Osteocyte (in vitro differentiated cells): ENCODE data around the gene HDAC9. TPM values are rescaled to one million over a fixed set of nuclear protein-coding genes. Genes with fewer than 3 reads are reported as not detected.

Source experiments
- DNase-seq: peaks from one replicate; pipeline ENCODE4 v3.0.0; 2021; ENCODE audit warnings: mixed read lengths; ENCODE audit not compliant: unreplicated experiment; ENCODE audit errors: extremely low spot score
- H3K27ac Mint-ChIP-seq: one replicate; pipeline ENCODE4 v1.8.0; 2021; ENCODE audit warnings: mild to moderate bottlenecking, mixed read lengths; ENCODE audit not compliant: unreplicated experiment
- H3K27me3 Mint-ChIP-seq: one replicate; pipeline ENCODE4 v1.8.0; 2021; ENCODE audit warnings: mixed read lengths; ENCODE audit not compliant: unreplicated experiment
- H3K36me3 Mint-ChIP-seq: one replicate; pipeline ENCODE4 v1.8.0; 2021; ENCODE audit warnings: mixed read lengths; ENCODE audit not compliant: unreplicated experiment
- H3K4me1 Mint-ChIP-seq: one replicate; pipeline ENCODE4 v1.8.0; 2021; ENCODE audit warnings: mixed read lengths; ENCODE audit not compliant: unreplicated experiment
- H3K4me3 Mint-ChIP-seq: one replicate; pipeline ENCODE4 v1.8.0; 2021; ENCODE audit warnings: mild to moderate bottlenecking, moderate library complexity, mixed read lengths; ENCODE audit not compliant: unreplicated experiment
- H3K9me3 Mint-ChIP-seq: one replicate; pipeline ENCODE4 v1.8.0; 2021; ENCODE audit warnings: mixed read lengths; ENCODE audit not compliant: unreplicated experiment
- CTCF ChIP-seq: fragments of 200-600 bp; sonication (generic); IDR thresholded peaks from 2 replicates; pipeline ENCODE4 v1.5.0; 2021; ENCODE audit warnings: antibody characterized with exemption, mild to moderate bottlenecking, moderate library complexity
- total RNA-seq: library from RNA; stranded (reverse); gene quantifications from 2 replicates; pipeline ENCODE4 v1.2.1, GENCODE V29; 2021

Gene HDAC9
- total RNA-seq, 1 donor from 2014 or later = 0.81 TPM

GRCh38 chr7:18566205-18566604 lies 70.7 kb downstream of the HDAC9 start:
- no peak overlapping the region for H3K4me3 Mint-ChIP-seq
- H3K4me1 Mint-ChIP-seq = no peaks in the 10 kb centered on the region
- no peak for DNase-seq
- H3K27ac Mint-ChIP-seq = no peak overlapping the region
- H3K9me3 Mint-ChIP-seq = no peaks in the 10 kb centered on the region
- H3K27me3 Mint-ChIP-seq = no peaks in the 10 kb centered on the region
- H3K36me3 Mint-ChIP-seq = no peaks in the 10 kb centered on the region
- no peak for TF ChIP-seq CTCF

GRCh38 chr7:18566829-18567228 lies 71.3 kb downstream of the HDAC9 start:
- H3K27me3 Mint-ChIP-seq = no peaks in the 10 kb centered on the region
- H3K27ac Mint-ChIP-seq = no peak overlapping the region
- no peak overlapping the region for H3K4me3 Mint-ChIP-seq
- H3K9me3 Mint-ChIP-seq = no peaks in the 10 kb centered on the region
- no peaks in the 10 kb centered on the region for H3K4me1 Mint-ChIP-seq
- no peak for TF ChIP-seq CTCF
- no peak for DNase-seq
- no peaks in the 10 kb centered on the region for H3K36me3 Mint-ChIP-seq

GRCh38 chr7:18570441-18570840 lies 74.9 kb downstream of the HDAC9 start:
- Mint-ChIP-seq H3K27ac (no peak overlapping the region), H3K27me3 (no peaks in the 10 kb centered on the region), H3K9me3 (no peaks in the 10 kb centered on the region), H3K4me1 (no peaks in the 10 kb centered on the region), H3K4me3 (no peak overlapping the region), H3K36me3 (no peaks in the 10 kb centered on the region)
- no peak for TF ChIP-seq CTCF
- DNase-seq = no peak

- H3K4me3 Mint-ChIP-seq = no peak overlapping the region
- H3K27me3 Mint-ChIP-seq = no peaks in the 10 kb centered on the region
- H3K27ac Mint-ChIP-seq = no peak overlapping the region
- H3K9me3 Mint-ChIP-seq = no peaks in the 10 kb centered on the region
- H3K4me1 Mint-ChIP-seq = no peaks in the 10 kb centered on the region
- TF ChIP-seq CTCF = peak; percentile 79
- H3K36me3 Mint-ChIP-seq = no peaks in the 10 kb centered on the region
- DNase-seq = no peak
Measured at GRCh38 chr7:18570890-18571478, 75.4 kb downstream of the HDAC9 start.

GRCh38 chr7:18572154-18572553 lies 76.6 kb downstream of the HDAC9 start:
- H3K27me3 Mint-ChIP-seq = no peaks in the 10 kb centered on the region
- peaks cover under 1% of the 10 kb centered on the region for H3K4me1 Mint-ChIP-seq
- no peak for TF ChIP-seq CTCF
- no peak overlapping the region for H3K4me3 Mint-ChIP-seq
- no peak overlapping the region for H3K27ac Mint-ChIP-seq
- no peak for DNase-seq
- no peaks in the 10 kb centered on the region for H3K9me3 Mint-ChIP-seq
- no peaks in the 10 kb centered on the region for H3K36me3 Mint-ChIP-seq
